NCI-H146 (cell line): ENCODE measurements around the gene LAMC3.

ENCODE experiments used
- DNase-seq: peaks from one replicate; lab custom pipeline; 2025; lab: John Stamatoyannopoulos, UW

Gene LAMC3

GRCh38 chr9:131117121-131117761, 108.3 kb downstream of the LAMC3 start:
- peak; percentile 3 for DNase-seq

DNA sequence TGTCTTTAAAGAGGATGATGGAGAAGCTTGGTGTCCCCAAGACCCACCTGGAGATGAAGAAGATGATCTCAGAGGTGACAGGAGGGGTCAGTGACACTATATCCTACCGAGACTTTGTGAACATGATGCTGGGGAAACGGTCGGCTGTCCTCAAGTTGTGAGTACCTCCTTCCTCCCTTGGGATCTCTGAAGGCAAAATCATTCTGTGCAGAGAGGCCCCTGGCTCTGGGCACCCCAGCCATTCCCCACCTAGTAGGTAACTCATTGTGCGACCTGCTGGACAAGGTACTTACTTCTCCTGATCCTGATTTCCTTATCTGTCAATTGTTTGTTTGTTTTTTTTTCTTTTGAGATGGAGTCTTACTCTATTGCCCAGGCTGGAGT, 108.8 kb downstream of the LAMC3 start:
- DNase-seq = no peak

DNA sequence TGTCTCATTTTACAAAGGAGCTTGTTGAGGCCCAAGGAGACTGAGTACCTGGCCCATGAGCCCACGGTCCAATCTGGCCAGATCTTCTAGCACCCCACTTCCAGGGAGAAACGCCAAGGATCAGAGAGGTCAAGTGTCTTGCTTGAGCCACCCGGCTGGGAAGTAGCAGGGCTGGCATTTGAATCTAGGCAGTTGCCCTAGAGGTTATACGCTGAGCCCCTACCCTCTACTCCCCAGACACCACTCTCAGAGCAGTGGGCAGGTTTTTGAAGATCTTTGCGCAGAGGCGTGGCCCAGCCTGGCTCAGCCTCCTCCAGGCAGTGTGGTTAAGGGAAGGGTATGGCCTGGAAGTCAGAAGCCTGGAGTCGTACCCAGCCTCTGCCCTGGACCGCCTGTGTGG, 110.6 kb downstream of the LAMC3 start:
- no peak for DNase-seq

GRCh38 chr9:131120620-131121228, 111.8 kb downstream of the LAMC3 start:
- DNase-seq = no peak

- no peak for DNase-seq
Measured at GRCh38 chr9:131121346-131121745, 112.4 kb downstream of the LAMC3 start.

DNA sequence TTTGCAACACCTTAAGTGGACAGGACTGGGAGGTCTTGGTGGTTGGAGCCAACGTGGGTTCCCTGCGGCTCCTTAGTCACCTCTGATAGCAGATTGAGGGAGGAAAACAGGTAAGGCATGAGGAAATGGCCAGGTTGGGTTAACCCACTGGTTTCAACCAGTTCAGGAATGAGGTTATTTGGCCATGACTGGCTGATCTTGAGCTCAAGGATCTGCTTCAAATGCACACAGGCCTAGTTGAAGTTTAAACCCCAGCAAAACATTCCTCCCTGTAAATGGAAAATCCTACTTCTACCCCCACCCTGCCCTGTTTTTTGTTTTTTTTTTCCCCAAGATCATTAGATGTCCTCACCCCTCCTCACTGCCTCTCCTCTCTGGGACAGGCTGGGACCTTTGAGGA, 113.2 kb downstream of the LAMC3 start:
- DNase-seq = no peak

DNA sequence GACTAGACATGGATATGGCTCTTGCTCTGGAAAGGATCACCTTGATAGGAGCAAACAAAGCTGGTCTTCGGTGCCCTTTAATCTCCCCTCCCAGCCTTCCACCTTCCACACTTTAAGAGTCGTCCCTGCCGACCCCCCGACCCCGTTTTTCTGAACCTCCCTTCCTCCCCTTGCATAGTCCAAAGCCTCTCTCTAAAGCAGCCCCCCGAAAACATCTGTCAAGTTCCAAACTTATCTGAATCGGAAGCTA, 116.0 kb downstream of the LAMC3 start:
- DNase-seq = peak; percentile 36

GRCh38 chr9:131125288-131126058, 116.5 kb downstream of the LAMC3 start, which contains the start of gene NUP214:
TSS of gene NUP214 (plus strand) at chr9:131125586. CDS start at chr9:131125705, 119 bp downstream.
- peak; percentile 94 for DNase-seq

- no peak for DNase-seq
Measured at GRCh38 chr9:131126059-131126426, 117.1 kb downstream of the LAMC3 start.

DNA sequence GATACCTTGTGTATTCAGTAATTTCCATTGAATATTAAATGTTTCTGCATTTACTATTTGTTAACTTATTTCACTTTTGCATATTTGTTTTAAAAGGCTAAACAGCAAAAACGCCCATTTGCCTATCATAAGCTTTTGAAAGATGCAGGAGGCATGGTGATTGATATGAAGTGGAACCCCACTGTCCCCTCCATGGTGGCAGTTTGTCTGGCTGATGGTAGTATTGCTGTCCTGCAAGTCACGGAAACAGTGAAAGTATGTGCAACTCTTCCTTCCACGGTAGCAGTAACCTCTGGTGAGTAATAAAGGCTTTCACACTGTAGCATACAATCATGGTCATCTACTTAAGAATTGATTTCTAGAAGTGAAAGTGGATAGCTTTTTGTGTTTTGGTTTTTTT, 120.2 kb downstream of the LAMC3 start:
- DNase-seq = no peak

- no peak for DNase-seq
Measured at GRCh38 chr9:131138676-131139075, 129.7 kb downstream of the LAMC3 start.

DNA sequence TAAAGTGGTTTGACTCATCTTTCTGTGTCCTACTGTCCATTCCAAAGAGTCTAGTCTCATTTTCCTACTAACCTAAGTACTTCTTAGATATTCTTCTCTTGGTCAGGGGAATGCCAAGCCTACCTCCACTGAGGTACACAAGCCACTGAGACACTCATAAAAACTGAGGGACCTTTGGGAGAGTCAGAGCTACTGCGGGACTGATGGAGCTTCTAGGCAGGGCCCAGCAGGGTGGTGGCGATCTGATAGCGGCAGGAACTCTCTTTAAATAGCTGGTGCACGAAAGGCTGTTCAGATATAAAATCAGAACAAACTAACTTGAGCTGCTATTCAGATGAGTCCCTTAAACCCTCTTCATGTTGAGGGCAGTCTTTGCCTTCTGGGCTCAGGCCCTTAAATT, 131.1 kb downstream of the LAMC3 start:
- DNase-seq = no peak

GRCh38 chr9:131140550-131140949, 131.6 kb downstream of the LAMC3 start:
- no peak for DNase-seq

- no peak for DNase-seq
Measured at GRCh38 chr9:131142160-131142559, 133.2 kb downstream of the LAMC3 start.
